GM12874 (cell line): ENCODE measurements around the gene WWTR1.
A peak's percentile ranks its signal among the peaks of the same experiment; 100 is the strongest.

ENCODE experiments used
- TF ChIP-seq, protein P1 (sequence below): IDR thresholded peaks from 2 replicates; pipeline ENCODE4 v1.5.1; 2011; ENCODE audit warnings: low read depth, mild to moderate bottlenecking, control low read depth, low read length, moderate library complexity; ENCODE audit not compliant: insufficient read depth

The WWTR1 gene

GRCh38 chr3:149657926-149658743 is at the start of gene WWTR1:
TSS of gene WWTR1 (minus strand) at chr3:149658025. CDS start at chr3:149657306, 719 bp downstream.
- TF ChIP-seq, protein P1, sequence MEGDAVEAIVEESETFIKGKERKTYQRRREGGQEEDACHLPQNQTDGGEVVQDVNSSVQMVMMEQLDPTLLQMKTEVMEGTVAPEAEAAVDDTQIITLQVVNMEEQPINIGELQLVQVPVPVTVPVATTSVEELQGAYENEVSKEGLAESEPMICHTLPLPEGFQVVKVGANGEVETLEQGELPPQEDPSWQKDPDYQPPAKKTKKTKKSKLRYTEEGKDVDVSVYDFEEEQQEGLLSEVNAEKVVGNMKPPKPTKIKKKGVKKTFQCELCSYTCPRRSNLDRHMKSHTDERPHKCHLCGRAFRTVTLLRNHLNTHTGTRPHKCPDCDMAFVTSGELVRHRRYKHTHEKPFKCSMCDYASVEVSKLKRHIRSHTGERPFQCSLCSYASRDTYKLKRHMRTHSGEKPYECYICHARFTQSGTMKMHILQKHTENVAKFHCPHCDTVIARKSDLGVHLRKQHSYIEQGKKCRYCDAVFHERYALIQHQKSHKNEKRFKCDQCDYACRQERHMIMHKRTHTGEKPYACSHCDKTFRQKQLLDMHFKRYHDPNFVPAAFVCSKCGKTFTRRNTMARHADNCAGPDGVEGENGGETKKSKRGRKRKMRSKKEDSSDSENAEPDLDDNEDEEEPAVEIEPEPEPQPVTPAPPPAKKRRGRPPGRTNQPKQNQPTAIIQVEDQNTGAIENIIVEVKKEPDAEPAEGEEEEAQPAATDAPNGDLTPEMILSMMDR = peak; percentile 37; the same call in 1 of the 2 replicates

GRCh38 chr3:149706905-149707304 is 49.1 kb upstream of the WWTR1 start:
- TF ChIP-seq, protein P1 = no peak

DNA sequence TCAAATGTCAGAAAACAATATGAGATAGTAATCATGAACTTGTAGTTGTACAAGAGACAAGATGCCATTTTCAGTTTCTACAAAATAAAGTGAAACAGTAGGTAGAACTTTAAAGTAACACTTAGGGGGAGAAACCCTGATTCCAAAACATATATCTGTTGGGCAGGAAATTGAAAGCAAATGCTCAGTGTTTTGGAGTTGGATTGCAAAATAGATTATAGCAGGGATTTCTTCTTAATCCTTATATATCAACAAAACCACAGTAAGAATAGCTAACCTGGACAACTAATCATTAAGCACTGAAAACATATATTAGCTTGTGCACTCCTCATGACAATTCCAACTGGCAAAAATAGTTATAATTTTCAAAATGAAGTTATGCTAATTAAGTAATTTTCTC is 47.6 kb upstream of the WWTR1 start:
- TF ChIP-seq, protein P1 = no peak

DNA sequence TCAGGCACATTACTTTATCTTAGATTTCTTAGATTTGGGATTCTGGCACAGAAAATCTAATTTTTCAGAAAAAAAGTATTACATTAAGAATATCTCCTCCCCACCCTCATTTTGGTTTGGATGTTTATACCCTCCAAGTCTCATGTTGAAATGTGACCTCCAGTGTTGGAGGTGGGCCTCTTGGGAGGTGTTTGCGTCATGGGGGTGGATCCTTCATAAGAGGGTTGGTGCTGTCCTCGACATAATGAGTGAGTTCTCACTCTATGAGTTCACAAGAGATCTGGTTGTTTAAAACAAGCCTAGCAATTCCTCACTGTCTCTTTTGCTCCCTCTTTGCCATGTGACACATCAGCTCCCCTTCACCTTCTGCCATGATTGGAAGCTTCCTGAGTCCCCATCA is 45.6 kb upstream of the WWTR1 start:
- TF ChIP-seq, protein P1 = no peak

GRCh38 chr3:149702691-149703441 is 45.0 kb upstream of the WWTR1 start:
- TF ChIP-seq, protein P1 = no peak

DNA sequence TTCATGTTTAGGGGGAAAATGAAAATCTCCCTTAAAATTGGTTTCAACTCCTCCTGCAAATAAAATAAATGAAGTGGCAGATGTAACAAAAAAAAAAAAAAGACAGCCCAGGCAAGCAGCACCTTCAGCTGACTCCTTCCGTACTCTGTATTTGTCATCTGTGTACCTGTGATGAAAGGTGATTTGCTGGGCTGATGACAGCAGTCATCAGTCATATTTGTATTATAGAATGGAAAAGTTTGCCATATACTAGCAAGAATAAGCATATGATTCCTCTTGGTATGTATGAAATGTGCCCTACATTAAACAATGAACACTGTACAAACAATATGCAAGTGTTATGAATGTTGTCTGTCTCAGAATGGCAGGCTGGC is 44.1 kb upstream of the WWTR1 start:
- TF ChIP-seq, protein P1 = no peak

DNA sequence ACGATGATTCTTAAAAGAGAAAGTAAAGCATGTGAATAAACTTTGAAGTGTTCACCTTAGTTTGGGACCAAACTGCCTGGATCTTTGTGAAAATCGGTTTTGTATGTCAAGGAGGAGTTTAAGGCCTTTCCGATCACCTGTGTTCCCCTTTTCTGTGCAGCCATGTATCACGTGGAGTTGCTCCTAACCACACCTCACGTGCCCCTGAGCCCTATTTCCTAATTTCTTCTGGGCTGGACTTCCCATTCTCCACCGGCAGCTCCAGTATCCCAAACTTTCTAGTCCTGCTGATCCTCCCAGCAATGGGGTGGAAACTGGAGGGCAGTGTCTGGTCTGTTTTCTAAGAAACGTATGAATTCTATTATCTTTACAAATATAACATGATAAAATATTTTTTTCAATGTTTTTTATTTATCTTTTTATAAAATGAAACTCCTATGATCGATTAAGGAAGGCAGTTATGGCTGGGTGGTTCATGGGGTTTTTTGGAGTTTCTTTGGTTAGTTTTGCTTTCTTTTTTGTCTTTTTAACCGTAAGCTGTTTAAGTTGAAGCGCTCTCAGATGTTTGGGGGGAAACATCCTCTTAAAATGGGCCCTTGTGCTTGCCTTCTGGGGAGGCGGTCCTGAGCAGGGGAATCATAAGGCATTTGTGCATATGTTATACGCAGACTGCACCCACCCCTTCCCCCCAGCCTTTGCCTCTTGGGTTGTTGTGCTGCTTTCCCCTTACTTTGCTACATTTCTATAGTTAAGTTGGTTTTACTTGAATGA is 43.6 kb upstream of the WWTR1 start:
- TF ChIP-seq, protein P1 = no peak
